ENCODE data around the gene VAV3.
"Not testable (repeated sequence)": the region's sequence is repeated elsewhere in the genome, so short reads cannot be mapped to it uniquely, and the experiment has no call there.

The VAV3 gene

DNA sequence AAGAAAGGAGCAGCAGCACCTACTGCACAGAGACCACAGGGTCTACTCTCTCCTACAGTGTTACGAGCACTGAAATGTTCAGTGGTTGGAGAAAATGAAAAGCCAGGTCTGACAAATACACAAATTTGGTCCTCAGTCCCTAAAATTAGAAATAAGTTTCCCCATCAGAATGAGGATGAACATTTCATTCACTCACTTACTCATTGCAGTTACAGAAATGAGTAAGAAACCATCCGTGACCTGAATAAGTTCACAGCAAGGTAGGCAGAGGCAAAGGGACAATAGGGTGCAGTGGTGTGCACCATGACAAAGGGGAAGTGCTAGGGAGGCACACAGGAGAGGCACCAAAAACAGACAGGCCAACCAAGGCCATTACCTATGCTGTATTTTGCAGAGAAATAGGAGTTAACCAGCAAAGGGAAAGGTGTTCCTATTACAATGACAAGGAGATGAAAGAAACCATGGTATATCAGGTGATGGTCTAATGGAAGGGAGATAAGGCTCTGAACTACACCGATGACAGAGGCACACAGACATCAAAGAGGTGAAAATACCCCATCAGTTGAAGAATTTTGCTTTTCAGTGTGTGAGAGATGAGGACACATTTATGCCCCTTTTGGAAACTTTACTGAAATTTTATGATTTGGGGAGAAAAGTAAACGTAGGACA, 29.4 kb downstream of the VAV3 start:
- no peak for DNase-seq (ENCODE audit: low spot score)

DNA sequence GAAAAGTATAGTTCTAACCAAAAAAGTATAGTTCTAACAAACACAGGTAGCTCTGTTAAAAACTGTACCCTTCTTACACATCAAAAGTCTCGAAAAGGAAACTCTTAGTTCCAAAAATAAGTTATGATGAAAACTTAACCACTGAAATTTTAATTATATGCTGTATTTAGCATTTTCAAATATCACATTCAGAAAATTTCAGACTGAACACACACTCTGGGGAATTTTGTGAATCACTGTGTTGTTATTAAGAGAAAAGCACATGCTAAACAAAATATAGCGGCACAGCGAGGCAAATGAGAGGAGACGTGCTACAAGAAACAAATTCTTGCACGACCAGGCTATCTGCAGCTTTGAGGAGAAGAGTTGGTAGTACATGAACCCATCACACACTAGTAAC, 30.4 kb downstream of the VAV3 start:
- no peak for DNase-seq (ENCODE audit: low spot score)

DNA sequence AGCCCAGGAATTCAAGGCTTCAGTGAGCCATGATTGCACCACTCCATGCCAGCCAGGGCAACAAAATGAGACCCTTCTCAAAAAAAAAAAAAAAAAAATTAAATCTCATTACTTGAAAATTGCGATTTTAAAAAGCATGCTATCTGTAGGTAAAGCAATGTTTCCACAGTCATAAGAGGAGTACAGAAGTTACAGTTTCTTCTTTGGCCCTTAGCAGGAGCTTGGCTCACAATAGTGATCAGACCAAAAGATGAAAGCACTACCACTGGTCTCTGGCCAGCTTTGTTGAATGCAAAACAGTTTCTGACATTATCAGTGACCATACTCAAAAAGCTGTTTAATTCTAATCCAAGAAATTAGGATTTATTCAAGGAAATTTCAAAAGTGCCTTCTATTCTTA, 31.2 kb downstream of the VAV3 start:
- DNase-seq (ENCODE audit: low spot score): no peak

DNA sequence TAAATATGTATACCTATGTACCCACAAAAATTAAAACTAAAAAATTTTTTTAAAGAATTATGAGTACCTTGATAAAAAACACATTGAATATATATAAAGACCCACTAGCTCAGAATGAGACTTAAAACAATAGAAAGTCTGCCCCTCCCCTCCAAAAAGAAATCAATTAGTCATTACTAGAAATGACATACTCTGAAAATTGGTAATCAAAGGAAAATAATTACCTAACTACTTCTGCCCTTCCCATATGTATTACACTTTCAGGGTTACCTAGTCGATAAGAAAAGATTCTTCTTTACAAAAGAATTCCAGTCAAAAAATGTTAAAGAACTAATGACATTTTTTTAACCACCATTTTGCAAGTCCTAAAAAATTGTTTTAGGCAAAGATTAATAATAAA, 34.7 kb downstream of the VAV3 start:
- no peak for DNase-seq (ENCODE audit: low spot score)

DNA sequence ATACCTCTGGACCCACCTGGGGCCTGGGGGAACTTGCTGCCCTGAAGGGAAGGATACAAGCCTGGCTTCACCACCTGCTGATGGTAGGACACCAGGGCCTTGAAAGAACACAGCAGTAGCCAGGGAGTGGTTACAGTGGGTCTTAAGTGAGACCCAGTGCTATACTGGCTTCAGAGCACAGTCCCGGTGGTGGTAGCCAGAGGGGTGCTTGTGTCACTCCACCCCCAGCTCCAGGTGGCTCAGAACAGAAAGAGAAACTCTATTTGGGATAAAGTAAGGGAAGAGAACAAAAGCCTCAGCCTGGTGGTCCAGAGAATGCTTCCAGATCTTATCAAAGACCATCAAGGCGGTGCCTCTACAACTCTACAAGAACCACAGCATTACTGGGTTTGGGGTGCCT, 37.2 kb downstream of the VAV3 start:
- no peak for DNase-seq (ENCODE audit: low spot score)

- DNase-seq (ENCODE audit: low spot score): no peak
Observed at GRCh38 chr1:107926436-107927080, 38.4 kb downstream of the VAV3 start.

GRCh38 chr1:107925565-107925964, 39.4 kb downstream of the VAV3 start:
- DNase-seq (ENCODE audit: low spot score): no peak

DNA sequence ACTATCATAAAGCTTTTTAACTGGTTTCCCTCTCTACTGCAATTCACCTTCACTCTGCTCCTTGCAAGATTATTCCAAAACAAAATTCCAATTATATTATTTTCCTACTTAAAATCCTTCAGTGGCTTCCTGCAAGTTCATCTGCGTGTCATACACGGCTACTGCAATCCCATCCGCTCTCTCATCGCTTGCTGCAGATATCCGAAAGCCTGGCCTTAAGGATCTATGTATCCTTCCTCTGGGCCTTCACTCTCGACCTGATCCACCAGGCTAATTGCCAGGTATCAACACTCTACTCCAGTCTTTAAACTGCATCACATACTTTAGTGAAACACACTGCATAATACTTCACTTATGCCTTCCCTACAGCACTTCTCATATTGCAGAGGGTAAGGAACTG, 44.0 kb downstream of the VAV3 start:
- no peak for DNase-seq (ENCODE audit: low spot score)

- no peak for DNase-seq (ENCODE audit: low spot score)
Observed at GRCh38 chr1:107920561-107920960, 44.4 kb downstream of the VAV3 start.

- DNase-seq (ENCODE audit: low spot score): no peak
Observed at GRCh38 chr1:107919953-107920352, 45.0 kb downstream of the VAV3 start.

GRCh38 chr1:107914119-107914765, 50.7 kb downstream of the VAV3 start:
- no peak for DNase-seq (ENCODE audit: low spot score)

- no peak for DNase-seq (ENCODE audit: low spot score)
Observed at GRCh38 chr1:107912656-107913055, 52.3 kb downstream of the VAV3 start.

DNA sequence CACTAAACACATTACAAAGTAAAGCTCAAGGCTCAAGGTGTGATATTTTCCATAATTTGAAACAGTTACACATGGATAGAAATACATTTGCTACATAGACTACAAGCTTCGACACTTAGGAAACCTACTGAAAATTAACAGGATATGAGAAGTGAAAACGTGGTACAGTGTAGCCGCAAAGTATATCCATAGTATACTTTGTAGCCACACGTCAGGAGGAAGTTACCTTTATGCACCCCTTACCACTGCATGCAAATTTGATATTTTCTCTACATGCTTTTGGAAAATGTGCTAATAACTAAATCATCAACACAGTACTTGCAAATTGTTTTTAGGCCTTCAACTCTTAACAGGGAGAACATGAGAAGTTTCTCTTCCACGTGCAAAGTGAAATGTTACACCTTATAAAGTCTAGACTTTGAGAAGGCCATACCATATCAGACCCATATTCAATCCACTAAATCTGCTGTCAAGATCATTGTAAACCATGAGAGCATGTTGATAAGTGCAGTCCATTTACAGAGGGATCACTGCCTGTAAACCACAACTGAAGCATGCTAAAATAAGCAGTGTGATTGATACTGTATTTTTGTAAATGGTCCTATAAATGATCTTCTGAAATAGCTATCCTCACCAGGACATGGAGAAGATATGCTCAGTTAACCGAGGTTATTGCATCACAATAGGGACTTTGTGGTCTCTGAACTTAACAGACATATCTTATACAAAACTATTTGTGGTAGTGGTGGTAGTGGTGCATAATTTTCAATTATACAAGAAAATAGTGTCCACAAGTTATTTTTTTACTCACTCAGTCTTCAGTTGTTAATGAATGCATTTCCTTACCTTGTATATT, 64.7 kb downstream of the VAV3 start:
- DNase-seq (ENCODE audit: low spot score): no peak

DNA sequence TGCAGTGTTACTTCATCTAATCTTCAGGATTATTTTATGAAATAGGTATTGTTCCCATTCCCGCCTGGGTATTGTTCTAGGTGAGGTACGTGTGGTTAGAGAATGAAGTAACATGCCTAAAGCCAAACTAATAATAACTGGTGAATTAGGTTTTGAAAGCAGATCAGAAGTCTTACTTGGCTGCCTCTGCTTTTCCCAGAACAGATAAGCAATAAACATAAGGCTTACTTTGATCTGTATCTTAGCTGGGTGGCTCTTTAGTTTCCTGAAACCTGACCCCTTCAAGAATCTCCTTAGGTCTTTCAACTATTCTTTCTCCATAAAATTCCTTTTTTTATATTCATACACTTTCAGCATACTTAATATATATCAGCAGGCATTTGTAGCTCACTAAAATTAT, 65.3 kb downstream of the VAV3 start:
- DNase-seq (ENCODE audit: low spot score): no peak

GRCh38 chr1:107897438-107898345, 67.3 kb downstream of the VAV3 start:
- no peak for DNase-seq (ENCODE audit: low spot score)

- DNase-seq (ENCODE audit: low spot score): no peak
Observed at GRCh38 chr1:107896936-107897335, 68.0 kb downstream of the VAV3 start.

- DNase-seq (ENCODE audit: low spot score): no peak
Observed at GRCh38 chr1:107896401-107896800, 68.6 kb downstream of the VAV3 start.

- no peak for DNase-seq (ENCODE audit: low spot score)
Observed at GRCh38 chr1:107895403-107896191, 69.4 kb downstream of the VAV3 start.

- DNase-seq (ENCODE audit: low spot score): no peak
Observed at GRCh38 chr1:107894605-107895004, 70.4 kb downstream of the VAV3 start.

GRCh38 chr1:107893350-107893749, 71.6 kb downstream of the VAV3 start:
- not testable (repeated sequence) for DNase-seq (ENCODE audit: low spot score)

- no peak for DNase-seq (ENCODE audit: low spot score)
Observed at GRCh38 chr1:107889524-107889923, 75.5 kb downstream of the VAV3 start.
